Fibroblast of lung (primary cell): ENCODE measurements around the gene PDCD7. TPM values are rescaled to one million over a fixed set of nuclear protein-coding genes. Genes with fewer than 3 reads are reported as not detected.

Experiments used
- DNase-seq, 2 donors: peaks; one replicate each; pipeline versions ENCODE4 v3.0.0 to v3.0.0-alpha.2; 2010; ENCODE audit warnings: low read depth in 2 of 2
- H2AFZ ChIP-seq: 2 replicates; pipeline ENCODE4 v1.5.1; 2012; ENCODE audit warnings: low read length, control low read depth, inconsistent platforms
- H3K27ac ChIP-seq: 2 replicates; pipeline ENCODE4 v1.5.1; 2011; ENCODE audit warnings: low read length, control low read depth; ENCODE audit not compliant: insufficient read depth
- H3K27me3 ChIP-seq: 2 replicates; pipeline ENCODE4 v1.5.1; 2011; ENCODE audit warnings: mild to moderate bottlenecking, low read length; ENCODE audit not compliant: control insufficient read depth, insufficient read depth
- H3K36me3 ChIP-seq: 2 replicates; pipeline ENCODE4 v1.5.1; 2011; ENCODE audit warnings: low read length; ENCODE audit not compliant: control insufficient read depth, insufficient read depth
- H3K4me1 ChIP-seq: 2 replicates; pipeline ENCODE4 v1.5.1; 2011; ENCODE audit warnings: low read length; ENCODE audit not compliant: control insufficient read depth, insufficient read depth; ENCODE audit errors: extremely low read depth
- H3K4me2 ChIP-seq: 2 replicates; pipeline ENCODE4 v1.5.1; 2011; ENCODE audit warnings: low read length, control low read depth; ENCODE audit not compliant: insufficient read depth; ENCODE audit errors: extremely low read depth
- H3K4me3 ChIP-seq, 4 experiments: fragments of 200-600 bp in 1 of 4; sonication (generic) in 1 of 4; replicated peaks in 1 of 4; 2 replicates each; pipeline ENCODE4 v1.5.1; 2011 to 2016; ENCODE audit warnings: low read length in 4 of 4, low read depth in 3 of 4, mild to moderate bottlenecking in 3 of 4, control low read depth in 2 of 4, inconsistent platforms in 1 of 4, mixed read lengths in 1 of 4; ENCODE audit not compliant: insufficient read depth in 1 of 4; ENCODE audit errors: control extremely low read depth in 1 of 4
- H3K79me2 ChIP-seq: 2 replicates; pipeline ENCODE4 v1.5.1; 2012; ENCODE audit warnings: mild to moderate bottlenecking, low read length, inconsistent platforms; ENCODE audit not compliant: control insufficient read depth, insufficient read depth
- H3K9ac ChIP-seq: 2 replicates; pipeline ENCODE4 v1.5.1; 2011; ENCODE audit warnings: mild to moderate bottlenecking, low read length, control low read depth; ENCODE audit not compliant: insufficient read depth
- H3K9me3 ChIP-seq: 2 replicates; pipeline ENCODE4 v1.5.1; 2012; ENCODE audit warnings: low read depth, low read length; ENCODE audit not compliant: control insufficient read depth, insufficient read depth
- H4K20me1 ChIP-seq: 2 replicates; pipeline ENCODE4 v1.5.1; 2011; ENCODE audit warnings: low read length; ENCODE audit not compliant: control insufficient read depth, insufficient read depth; ENCODE audit errors: extremely low read depth
- EZH2 ChIP-seq: IDR thresholded peaks from 2 replicates; pipeline ENCODE4 v1.5.1; 2012; ENCODE audit warnings: low read length, control low read depth, mild to moderate bottlenecking; ENCODE audit errors: missing control alignments
- polyA plus RNA-seq, 2 donors: library from polyadenylated mRNA; depleted of rRNA in 1 of 2; stranded (reverse) in 1 of 2; unstranded in 1 of 2; fragments of >200 nt; gene quantifications; 2 replicates each; pipeline ENCODE4 v1.2.1, GENCODE V29; 2011 to 2012; ENCODE audit warnings: missing spikeins in 1 of 2
- total RNA-seq: library from RNA; depleted of rRNA; stranded (reverse); fragments of >200 nt; gene quantifications from 2 replicates; pipeline ENCODE4 v1.2.1, GENCODE V29; 2014
- TF ChIP-seq, protein P1 (sequence below), 2 donors: IDR thresholded peaks in 1 of 2; conservative IDR thresholded peaks in 1 of 2; 1 replicate in 1 of 2; 2 replicates in 1 of 2; pipeline ENCODE4 v1.5.1; 2011 to 2012; ENCODE audit warnings: low read length in 2 of 2, control low read depth in 1 of 2, inconsistent platforms in 1 of 2, low read depth in 1 of 2, mild to moderate bottlenecking in 1 of 2

Gene PDCD7
- total and polyA plus RNA-seq, 2 donors (not counting 1 experiment from before 2014, with no cell fraction given), result 17.0 to 21.7 TPM

DNA sequence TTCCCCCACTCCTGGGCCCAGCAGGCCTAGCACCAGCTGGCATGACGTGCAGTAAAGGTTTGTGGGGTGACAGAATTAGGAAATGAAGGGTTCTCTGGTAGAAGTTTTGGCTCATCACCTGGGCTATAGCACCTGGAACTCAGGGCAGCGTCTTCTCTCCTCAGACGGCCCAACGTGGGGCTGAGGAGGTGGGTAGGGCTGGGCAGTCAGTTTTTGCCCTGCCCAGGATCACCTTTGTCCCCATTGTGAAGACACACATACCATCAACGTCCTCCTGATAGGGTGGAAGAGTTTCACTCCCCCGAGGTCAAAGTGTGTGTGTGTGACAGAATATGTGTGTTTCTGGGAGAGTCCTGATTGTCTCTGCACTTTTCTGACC, 45.0 kb downstream of the PDCD7 start:
- H3K27ac ChIP-seq, result no peak overlapping the region
- H2AFZ ChIP-seq, result no peak overlapping the region
- no peak overlapping the region for H3K4me2 ChIP-seq
- no peak for DNase-seq
- H3K9me3 ChIP-seq, result no peaks in the 10 kb centered on the region
- H3K9ac ChIP-seq, result no peak overlapping the region
- TF ChIP-seq, protein P1, sequence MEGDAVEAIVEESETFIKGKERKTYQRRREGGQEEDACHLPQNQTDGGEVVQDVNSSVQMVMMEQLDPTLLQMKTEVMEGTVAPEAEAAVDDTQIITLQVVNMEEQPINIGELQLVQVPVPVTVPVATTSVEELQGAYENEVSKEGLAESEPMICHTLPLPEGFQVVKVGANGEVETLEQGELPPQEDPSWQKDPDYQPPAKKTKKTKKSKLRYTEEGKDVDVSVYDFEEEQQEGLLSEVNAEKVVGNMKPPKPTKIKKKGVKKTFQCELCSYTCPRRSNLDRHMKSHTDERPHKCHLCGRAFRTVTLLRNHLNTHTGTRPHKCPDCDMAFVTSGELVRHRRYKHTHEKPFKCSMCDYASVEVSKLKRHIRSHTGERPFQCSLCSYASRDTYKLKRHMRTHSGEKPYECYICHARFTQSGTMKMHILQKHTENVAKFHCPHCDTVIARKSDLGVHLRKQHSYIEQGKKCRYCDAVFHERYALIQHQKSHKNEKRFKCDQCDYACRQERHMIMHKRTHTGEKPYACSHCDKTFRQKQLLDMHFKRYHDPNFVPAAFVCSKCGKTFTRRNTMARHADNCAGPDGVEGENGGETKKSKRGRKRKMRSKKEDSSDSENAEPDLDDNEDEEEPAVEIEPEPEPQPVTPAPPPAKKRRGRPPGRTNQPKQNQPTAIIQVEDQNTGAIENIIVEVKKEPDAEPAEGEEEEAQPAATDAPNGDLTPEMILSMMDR (conservative IDR thresholded peaks at IDR 0.05 in 1 of 2, IDR thresholded peaks at IDR 0.05 in 1 of 2; ENCODE audit: low read depth in 1 of 2, low read length in 2 of 2), result no peak
- TF ChIP-seq EZH2, result no peak
- no peaks in the 10 kb centered on the region for H3K79me2 ChIP-seq
- no peaks in the 10 kb centered on the region for H3K36me3 ChIP-seq
- H3K27me3 ChIP-seq, result no peaks in the 10 kb centered on the region
- no peak overlapping the region for H3K4me3 ChIP-seq
- H3K4me1 ChIP-seq, result peaks cover 20% of the 10 kb centered on the region
- H4K20me1 ChIP-seq, result no peaks in the 10 kb centered on the region

DNA sequence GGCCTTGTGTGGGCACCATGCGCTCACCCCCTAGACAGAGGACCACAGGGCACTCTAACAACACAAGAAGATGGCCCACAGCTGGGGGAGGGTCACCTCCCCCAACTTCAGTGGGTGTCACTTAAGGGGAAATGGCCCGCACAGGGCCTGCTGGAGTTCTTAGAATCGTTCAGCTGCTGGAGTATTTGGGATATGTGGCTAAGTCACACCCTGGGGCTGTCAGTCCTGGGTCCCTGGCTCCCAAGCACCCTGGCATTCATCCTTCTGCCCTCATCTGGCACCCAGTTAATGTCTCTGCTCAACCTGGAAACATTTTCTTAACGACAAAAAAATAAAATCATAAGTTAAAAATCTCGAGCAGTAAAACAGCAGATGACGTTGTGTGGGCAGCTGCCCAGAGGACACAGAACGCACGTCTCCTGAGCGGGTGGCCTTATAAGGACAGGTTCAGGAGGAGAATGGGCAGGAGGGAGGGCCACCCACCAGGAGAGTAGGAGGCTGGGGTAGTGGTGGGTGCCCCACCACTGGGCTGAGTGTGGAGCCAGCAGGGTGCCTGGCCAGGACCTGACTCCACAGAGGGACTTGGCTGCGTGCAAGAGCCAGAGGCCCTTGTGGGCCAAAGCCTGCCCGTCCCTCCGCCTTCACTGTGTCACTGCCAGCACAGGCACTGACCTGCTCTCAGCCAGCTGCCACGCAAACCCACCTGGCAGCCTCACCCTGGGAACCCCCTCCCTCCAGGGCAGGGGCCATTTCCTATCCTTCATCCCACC, 45.5 kb downstream of the PDCD7 start:
- DNase-seq, result peak in 1 of 2 donors; percentile 56
- no peaks in the 10 kb centered on the region for H3K27me3 ChIP-seq
- H4K20me1 ChIP-seq, result no peaks in the 10 kb centered on the region
- no peak overlapping the region for H3K4me2 ChIP-seq
- H3K36me3 ChIP-seq, result no peaks in the 10 kb centered on the region
- H3K9ac ChIP-seq, result no peak overlapping the region
- H3K79me2 ChIP-seq, result no peaks in the 10 kb centered on the region
- no peak for TF ChIP-seq EZH2
- TF ChIP-seq, protein P1 (conservative IDR thresholded peaks at IDR 0.05 in 1 of 2, IDR thresholded peaks at IDR 0.05 in 1 of 2; ENCODE audit: low read depth in 1 of 2, low read length in 2 of 2), result no peak
- H3K4me3 ChIP-seq, result no peak overlapping the region
- no peaks in the 10 kb centered on the region for H3K9me3 ChIP-seq
- H2AFZ ChIP-seq, result no peak overlapping the region
- no peak overlapping the region for H3K27ac ChIP-seq
- peaks cover 20% of the 10 kb centered on the region for H3K4me1 ChIP-seq

DNA sequence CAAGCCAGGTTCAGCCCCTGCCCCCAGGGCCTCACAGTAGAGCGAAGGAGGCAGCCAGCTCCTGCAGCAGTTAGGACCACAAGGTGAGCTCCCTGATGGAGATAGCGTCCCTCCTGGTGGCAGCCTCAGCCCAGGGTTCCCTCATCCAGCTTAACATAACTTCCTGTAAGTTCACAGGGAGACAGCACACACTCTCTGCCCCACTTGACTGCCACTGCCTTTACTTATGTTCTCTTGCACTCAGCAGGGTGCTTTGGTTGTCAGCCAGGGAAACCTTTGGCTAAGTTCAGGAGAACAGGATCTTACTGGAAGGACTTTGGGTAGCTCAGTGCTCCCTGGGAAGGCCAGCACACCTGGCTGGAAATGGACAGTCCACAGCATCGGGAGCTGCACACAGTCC, 46.2 kb downstream of the PDCD7 start:
- no peak overlapping the region for H3K9ac ChIP-seq

More for the DNA sequence above, 46.2 kb downstream of the PDCD7 start:
- no peak overlapping the region for H3K4me3 ChIP-seq
- H3K27me3 ChIP-seq, result no peaks in the 10 kb centered on the region
- H4K20me1 ChIP-seq, result no peaks in the 10 kb centered on the region
- no peak overlapping the region for H2AFZ ChIP-seq
- no peaks in the 10 kb centered on the region for H3K9me3 ChIP-seq
- DNase-seq, result no peak
- no peaks in the 10 kb centered on the region for H3K36me3 ChIP-seq
- no peak overlapping the region for H3K4me2 ChIP-seq
- H3K4me1 ChIP-seq, result peaks cover 24% of the 10 kb centered on the region
- no peak overlapping the region for H3K27ac ChIP-seq
- no peaks in the 10 kb centered on the region for H3K79me2 ChIP-seq
- TF ChIP-seq, protein P1 (conservative IDR thresholded peaks at IDR 0.05 in 1 of 2, IDR thresholded peaks at IDR 0.05 in 1 of 2; ENCODE audit: low read depth in 1 of 2, low read length in 2 of 2), result no peak
- no peak for TF ChIP-seq EZH2
